ENCODE results near the gene TP53I11.

- no peak for TF ChIP-seq POLR2A (IDR thresholded peaks at IDR 0.05; ENCODE audit: low read length)
- no peak for TF ChIP-seq GATA1 (IDR thresholded peaks at IDR 0.05; ENCODE audit: low read depth, low read length)
Observed at GRCh38 chr11:44938066-44938691, 12.5 kb downstream of the TP53I11 start.
